ENCODE measurements around the gene PER1. TPM values are rescaled to one million over a fixed set of nuclear protein-coding genes. Genes with fewer than 3 reads are reported as not detected.

PER1 gene
- total and polyA plus RNA-seq, 9 of the 15 experiments (the other 6 are each of a cell fraction or from before 2014, with no cell fraction given): 0.13 to 26.0 (median 3.4) TPM

DNA sequence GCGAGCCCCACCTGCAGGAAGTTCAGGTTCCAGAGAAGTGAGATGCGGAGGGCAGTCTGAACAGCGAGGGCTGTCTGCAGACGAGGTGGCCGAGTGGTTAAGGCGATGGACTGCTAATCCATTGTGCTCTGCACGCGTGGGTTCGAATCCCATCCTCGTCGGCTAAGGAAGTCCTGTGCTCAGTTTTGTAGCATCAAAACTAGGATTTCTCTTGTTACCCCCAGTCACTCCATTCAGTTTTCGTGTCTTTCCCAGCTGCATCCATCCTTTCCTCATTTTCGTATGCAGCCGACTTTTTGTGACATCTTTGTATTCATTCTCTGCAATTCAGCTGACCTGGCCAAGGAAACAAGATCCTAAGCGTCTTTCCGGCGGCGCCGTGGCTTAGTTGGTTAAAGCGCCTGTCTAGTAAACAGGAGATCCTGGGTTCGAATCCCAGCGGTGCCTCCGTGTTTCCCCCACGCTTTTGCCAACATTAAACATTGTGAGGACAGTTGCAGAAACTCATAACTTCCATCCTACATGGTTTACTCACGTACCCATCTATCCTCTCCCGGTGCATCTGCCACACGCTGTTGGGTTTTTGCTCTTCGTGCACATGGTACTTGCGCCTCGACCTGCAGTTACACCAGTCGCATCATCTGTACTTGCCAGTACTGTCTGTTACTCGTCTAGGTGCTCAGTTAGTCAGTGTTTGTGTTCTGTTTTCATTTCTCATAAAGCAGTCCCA, 34.7 kb upstream of the PER1 start (continued):
- TF ChIP-seq, protein P1, sequence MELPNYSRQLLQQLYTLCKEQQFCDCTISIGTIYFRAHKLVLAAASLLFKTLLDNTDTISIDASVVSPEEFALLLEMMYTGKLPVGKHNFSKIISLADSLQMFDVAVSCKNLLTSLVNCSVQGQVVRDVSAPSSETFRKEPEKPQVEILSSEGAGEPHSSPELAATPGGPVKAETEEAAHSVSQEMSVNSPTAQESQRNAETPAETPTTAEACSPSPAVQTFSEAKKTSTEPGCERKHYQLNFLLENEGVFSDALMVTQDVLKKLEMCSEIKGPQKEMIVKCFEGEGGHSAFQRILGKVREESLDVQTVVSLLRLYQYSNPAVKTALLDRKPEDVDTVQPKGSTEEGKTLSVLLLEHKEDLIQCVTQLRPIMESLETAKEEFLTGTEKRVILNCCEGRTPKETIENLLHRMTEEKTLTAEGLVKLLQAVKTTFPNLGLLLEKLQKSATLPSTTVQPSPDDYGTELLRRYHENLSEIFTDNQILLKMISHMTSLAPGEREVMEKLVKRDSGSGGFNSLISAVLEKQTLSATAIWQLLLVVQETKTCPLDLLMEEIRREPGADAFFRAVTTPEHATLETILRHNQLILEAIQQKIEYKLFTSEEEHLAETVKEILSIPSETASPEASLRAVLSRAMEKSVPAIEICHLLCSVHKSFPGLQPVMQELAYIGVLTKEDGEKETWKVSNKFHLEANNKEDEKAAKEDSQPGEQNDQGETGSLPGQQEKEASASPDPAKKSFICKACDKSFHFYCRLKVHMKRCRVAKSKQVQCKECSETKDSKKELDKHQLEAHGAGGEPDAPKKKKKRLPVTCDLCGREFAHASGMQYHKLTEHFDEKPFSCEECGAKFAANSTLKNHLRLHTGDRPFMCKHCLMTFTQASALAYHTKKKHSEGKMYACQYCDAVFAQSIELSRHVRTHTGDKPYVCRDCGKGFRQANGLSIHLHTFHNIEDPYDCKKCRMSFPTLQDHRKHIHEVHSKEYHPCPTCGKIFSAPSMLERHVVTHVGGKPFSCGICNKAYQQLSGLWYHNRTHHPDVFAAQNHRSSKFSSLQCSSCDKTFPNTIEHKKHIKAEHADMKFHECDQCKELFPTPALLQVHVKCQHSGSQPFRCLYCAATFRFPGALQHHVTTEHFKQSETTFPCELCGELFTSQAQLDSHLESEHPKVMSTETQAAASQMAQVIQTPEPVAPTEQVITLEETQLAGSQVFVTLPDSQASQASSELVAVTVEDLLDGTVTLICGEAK (IDR thresholded peaks at IDR 0.05): peak; percentile 78
- TF ChIP-seq, protein P1 (CRISPR knock-in tag; IDR thresholded peaks at IDR 0.05): no peak
- TF ChIP-seq BRF1 (IDR thresholded peaks at IDR 0.05; ENCODE audit: borderline replicate concordance, extremely low read depth, insufficient read length) (peak; percentile 15), ZNF717 (CRISPR knock-in tag; IDR thresholded peaks at IDR 0.05) (no peak), SNIP1 (IDR thresholded peaks at IDR 0.05; ENCODE audit: low read depth) (no peak), ADNP (tag; IDR thresholded peaks at IDR 0.05) (peak; percentile 96), TOE1 (IDR thresholded peaks at IDR 0.05; ENCODE audit: borderline replicate concordance) (peak; percentile 48; the same call in 1 of the 2 replicates), TOE1 (CRISPR knock-in tag; IDR thresholded peaks at IDR 0.05; ENCODE audit: borderline replicate concordance, low read depth) (no peak), OTX1 (CRISPR knock-in tag; IDR thresholded peaks at IDR 0.05) (no peak)
- TF ChIP-seq, protein P2, sequence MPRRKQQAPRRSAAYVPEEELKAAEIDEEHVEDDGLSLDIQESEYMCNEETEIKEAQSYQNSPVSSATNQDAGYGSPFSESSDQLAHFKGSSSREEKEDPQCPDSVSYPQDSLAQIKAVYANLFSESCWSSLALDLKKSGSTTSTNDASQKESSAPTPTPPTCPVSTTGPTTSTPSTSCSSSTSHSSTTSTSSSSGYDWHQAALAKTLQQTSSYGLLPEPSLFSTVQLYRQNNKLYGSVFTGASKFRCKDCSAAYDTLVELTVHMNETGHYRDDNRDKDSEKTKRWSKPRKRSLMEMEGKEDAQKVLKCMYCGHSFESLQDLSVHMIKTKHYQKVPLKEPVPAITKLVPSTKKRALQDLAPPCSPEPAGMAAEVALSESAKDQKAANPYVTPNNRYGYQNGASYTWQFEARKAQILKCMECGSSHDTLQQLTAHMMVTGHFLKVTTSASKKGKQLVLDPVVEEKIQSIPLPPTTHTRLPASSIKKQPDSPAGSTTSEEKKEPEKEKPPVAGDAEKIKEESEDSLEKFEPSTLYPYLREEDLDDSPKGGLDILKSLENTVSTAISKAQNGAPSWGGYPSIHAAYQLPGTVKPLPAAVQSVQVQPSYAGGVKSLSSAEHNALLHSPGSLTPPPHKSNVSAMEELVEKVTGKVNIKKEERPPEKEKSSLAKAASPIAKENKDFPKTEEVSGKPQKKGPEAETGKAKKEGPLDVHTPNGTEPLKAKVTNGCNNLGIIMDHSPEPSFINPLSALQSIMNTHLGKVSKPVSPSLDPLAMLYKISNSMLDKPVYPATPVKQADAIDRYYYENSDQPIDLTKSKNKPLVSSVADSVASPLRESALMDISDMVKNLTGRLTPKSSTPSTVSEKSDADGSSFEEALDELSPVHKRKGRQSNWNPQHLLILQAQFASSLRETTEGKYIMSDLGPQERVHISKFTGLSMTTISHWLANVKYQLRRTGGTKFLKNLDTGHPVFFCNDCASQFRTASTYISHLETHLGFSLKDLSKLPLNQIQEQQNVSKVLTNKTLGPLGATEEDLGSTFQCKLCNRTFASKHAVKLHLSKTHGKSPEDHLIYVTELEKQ (CRISPR knock-in tag; IDR thresholded peaks at IDR 0.05): no peak
- TF ChIP-seq, protein P3, sequence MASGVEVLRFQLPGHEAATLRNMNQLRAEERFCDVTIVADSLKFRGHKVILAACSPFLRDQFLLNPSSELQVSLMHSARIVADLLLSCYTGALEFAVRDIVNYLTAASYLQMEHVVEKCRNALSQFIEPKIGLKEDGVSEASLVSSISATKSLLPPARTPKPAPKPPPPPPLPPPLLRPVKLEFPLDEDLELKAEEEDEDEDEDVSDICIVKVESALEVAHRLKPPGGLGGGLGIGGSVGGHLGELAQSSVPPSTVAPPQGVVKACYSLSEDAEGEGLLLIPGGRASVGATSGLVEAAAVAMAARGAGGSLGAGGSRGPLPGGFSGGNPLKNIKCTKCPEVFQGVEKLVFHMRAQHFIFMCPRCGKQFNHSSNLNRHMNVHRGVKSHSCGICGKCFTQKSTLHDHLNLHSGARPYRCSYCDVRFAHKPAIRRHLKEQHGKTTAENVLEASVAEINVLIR (CRISPR knock-in tag; IDR thresholded peaks at IDR 0.05): 0 out of 2 replicates have a peak, but pooled peaks have one; percentile 37

All from K562 (cell line).